ENCODE data around the gene KCNQ5. TPM values are rescaled to one million over a fixed set of nuclear protein-coding genes. Genes with fewer than 3 reads are reported as not detected.

Gene KCNQ5
- total and polyA plus RNA-seq, 10 of the 15 experiments (the other 5 are each of a cell fraction or from before 2014, with no cell fraction given) = 0.60 to 16.2 (median 3.2) TPM

- Histone ChIP-seq H3K4me2 (ENCODE audit: control insufficient read depth, insufficient read depth) (no peak overlapping the region), H3K9me3 (replicated peaks; ENCODE audit: control insufficient read depth, insufficient read depth, low read length) (no peaks in the 10 kb centered on the region), H3K4me3 (no peak overlapping the region), H3K27me3 (replicated peaks in 1 of 2; ENCODE audit: control insufficient read depth in 2 of 2, insufficient read depth in 2 of 2, low read length in 1 of 2) (no peaks in the 10 kb centered on the region), H4K20me1 (ENCODE audit: control insufficient read depth, insufficient read depth) (no peaks in the 10 kb centered on the region), H2AFZ (ENCODE audit: control insufficient read depth, low read depth, low read length) (no peak overlapping the region), H3K4me1 (ENCODE audit: control insufficient read depth, insufficient read depth, low read length) (no peaks in the 10 kb centered on the region), H3K9ac (ENCODE audit: control insufficient read depth, insufficient read depth, low read length) (no peak overlapping the region), H3K36me3 (ENCODE audit: control insufficient read depth in 2 of 2, insufficient read depth in 2 of 2, low read length in 1 of 2) (no peaks in the 10 kb centered on the region), H3K27ac (ENCODE audit: control insufficient read depth, insufficient read depth) (no peak overlapping the region), H3K79me2 (ENCODE audit: control insufficient read depth, insufficient read depth, low read length) (no peaks in the 10 kb centered on the region)
- no TSS peak for BruUV-seq (replicated peaks)
- no peak for FAIRE-seq
- POLR2A ChIA-PET = no interaction called here
- DNase-seq (ENCODE audit: low read depth, low spot score) = no peak
- in situ Hi-C loops (cut with MboI) = no loop called here
- RAD21 ChIA-PET (ENCODE audit: unreplicated experiment) = interaction anchor here (2.5 kb wide), 1 partner anchor 336 kb away, joined by 9 read pairs; no protein-coding TSS in a partner anchor
- SMC1A ChIA-PET (ENCODE audit: uncharacterized antibody, unreplicated experiment) = interaction anchor here (0.8 to 1.7 kb wide), 4 partner anchors 9 to 270 kb away, joined by 3 read pairs; no protein-coding TSS in a partner anchor
- ATAC-seq = no peak
- intact Hi-C loops (cut with micrococcal nuclease; ENCODE audit: unreplicated experiment) = loop anchor here (10.0 kb wide), 1 partner anchor 338 kb away; no protein-coding TSS in a partner anchor
- CTCF ChIA-PET = interaction anchor here (1.0 to 1.2 kb wide), 2 partner anchors 10 to 86 kb away, joined by 3 to 6 read pairs; no protein-coding TSS in a partner anchor
- WGBS (ENCODE audit: insufficient coverage, insufficient replicate concordance, low lambda C conversion rate, missing lambda C conversion rate) = 47% methylated on average over 2 of the region's 2 CpGs
- no peak for TF ChIP-seq RBBP5 (conservative IDR thresholded peaks at IDR 0.05)
- TF ChIP-seq YY1 (IDR thresholded peaks at IDR 0.05; ENCODE audit: low read depth, low read length) = no peak
- TF ChIP-seq ZSCAN29 (IDR thresholded peaks at IDR 0.05) = no peak
- no peak for TF ChIP-seq CREB1 (IDR thresholded peaks at IDR 0.05; ENCODE audit: low read depth)
- TF ChIP-seq RELB (IDR thresholded peaks at IDR 0.05; ENCODE audit: low read depth) = no peak
- TF ChIP-seq MLLT1 (IDR thresholded peaks at IDR 0.05) = no peak
- TF ChIP-seq BACH1 (IDR thresholded peaks at IDR 0.05; ENCODE audit: borderline replicate concordance) = no peak
- TF ChIP-seq CTCF (IDR thresholded peaks at IDR 0.05 in 2 of 3, conservative IDR thresholded peaks at IDR 0.05 in 1 of 3; ENCODE audit: control insufficient read depth in 2 of 3, extremely low read depth in 1 of 3, insufficient read depth in 1 of 3, low read depth in 3 of 3, low read length in 3 of 3) = no peak
- TF ChIP-seq MXI1 (IDR thresholded peaks at IDR 0.05; ENCODE audit: low read depth, low read length) = no peak
- TF ChIP-seq WRNIP1 (IDR thresholded peaks at IDR 0.05; ENCODE audit: borderline replicate concordance, low read depth, low read length) = no peak
- TF ChIP-seq NR2F1 (conservative IDR thresholded peaks at IDR 0.05) = no peak
- TF ChIP-seq SKIL (IDR thresholded peaks at IDR 0.05; ENCODE audit: low read depth, poor library complexity, severe bottlenecking) = no peak
- TF ChIP-seq FOS (IDR thresholded peaks at IDR 0.05; ENCODE audit: borderline replicate concordance, extremely low read depth, insufficient read length) = no peak
- no peak for TF ChIP-seq FOXK2 (IDR thresholded peaks at IDR 0.05)
- TF ChIP-seq SMAD5 (IDR thresholded peaks at IDR 0.05; ENCODE audit: low read depth) = no peak
Observed at GRCh38 chr6:72952808-72953630, 331.2 kb downstream of the KCNQ5 start.

All from GM12878 (cell line).